Activated T-helper 17 cell treated with anti-CD3 and anti-CD28 coated beads, Interleukin-2, amount 50 U/mL, for 72 hours (primary cell): ENCODE data around the gene KCNJ6. TPM values are rescaled to one million over a fixed set of nuclear protein-coding genes. Genes with fewer than 3 reads are reported as not detected.
A peak's percentile ranks its signal among the peaks of the same experiment; 100 is the strongest.
"Not testable (repeated sequence)": the region's sequence is repeated elsewhere in the genome, so short reads cannot be mapped to it uniquely, and the experiment has no call there.

Experiments
- ATAC-seq: fragments of 150-1000 bp; cut with Tn5 transposase; replicated peaks from 2 replicates; pipeline ENCODE4 v1.10.0; 2021; ENCODE audit warnings: mild to moderate bottlenecking, moderate library complexity
- H3K27ac Mint-ChIP-seq: one replicate; pipeline ENCODE4 v1.8.0; 2022; ENCODE audit warnings: mixed read lengths
- H3K27me3 Mint-ChIP-seq: one replicate; pipeline ENCODE4 v1.8.0; 2022; ENCODE audit warnings: mixed read lengths
- H3K36me3 Mint-ChIP-seq: one replicate; pipeline ENCODE4 v1.8.0; 2022; ENCODE audit warnings: low read depth, mild to moderate bottlenecking, mixed read lengths
- H3K4me1 Mint-ChIP-seq: one replicate; pipeline ENCODE4 v1.8.0; 2022; ENCODE audit warnings: mixed read lengths
- H3K4me3 Mint-ChIP-seq: one replicate; pipeline ENCODE4 v1.8.0; 2022; ENCODE audit warnings: mild to moderate bottlenecking, mixed read lengths
- H3K9me3 Mint-ChIP-seq: one replicate; pipeline ENCODE4 v1.8.0; 2022; ENCODE audit warnings: mixed read lengths
- total RNA-seq, 2 donors: library from RNA; stranded (reverse); gene quantifications; one replicate each; pipeline ENCODE4 v1.2.3, GENCODE V29; 2022

KCNJ6 gene
- total RNA-seq, 2 donors from 2014 or later, result not detected

GRCh38 chr21:37748351-37748750 is 167.9 kb downstream of the KCNJ6 start:
- H3K27ac Mint-ChIP-seq, result no peak overlapping the region
- H3K27me3 Mint-ChIP-seq, result peaks cover 20% of the 10 kb centered on the region
- no peaks in the 10 kb centered on the region for H3K4me1 Mint-ChIP-seq
- no peak for ATAC-seq
- H3K36me3 Mint-ChIP-seq, result no peaks in the 10 kb centered on the region
- H3K4me3 Mint-ChIP-seq, result no peak overlapping the region
- H3K9me3 Mint-ChIP-seq, result no peaks in the 10 kb centered on the region

GRCh38 chr21:37746849-37747248 is 169.4 kb downstream of the KCNJ6 start:
- H3K36me3 Mint-ChIP-seq, result no peaks in the 10 kb centered on the region
- H3K4me1 Mint-ChIP-seq, result no peaks in the 10 kb centered on the region
- H3K27ac Mint-ChIP-seq, result no peak overlapping the region
- H3K9me3 Mint-ChIP-seq, result no peaks in the 10 kb centered on the region
- no peak for ATAC-seq
- H3K4me3 Mint-ChIP-seq, result no peak overlapping the region
- peaks cover 25% of the 10 kb centered on the region for H3K27me3 Mint-ChIP-seq

- H3K4me3 Mint-ChIP-seq, result no peak overlapping the region
- no peak overlapping the region for H3K27ac Mint-ChIP-seq
- no peaks in the 10 kb centered on the region for H3K36me3 Mint-ChIP-seq
- H3K4me1 Mint-ChIP-seq, result no peaks in the 10 kb centered on the region
- no peaks in the 10 kb centered on the region for H3K9me3 Mint-ChIP-seq
- peaks cover 33% of the 10 kb centered on the region for H3K27me3 Mint-ChIP-seq
- no peak for ATAC-seq
Observed at GRCh38 chr21:37744551-37744950, 171.7 kb downstream of the KCNJ6 start.

GRCh38 chr21:37742532-37742931 is 173.7 kb downstream of the KCNJ6 start:
- Mint-ChIP-seq H3K9me3 (no peaks in the 10 kb centered on the region), H3K27ac (no peak overlapping the region)

GRCh38 chr21:37742115-37742514 is 174.1 kb downstream of the KCNJ6 start:
- no peak for ATAC-seq
- H3K27me3 Mint-ChIP-seq, result peaks cover 27% of the 10 kb centered on the region
- no peaks in the 10 kb centered on the region for H3K4me1 Mint-ChIP-seq
- H3K4me3 Mint-ChIP-seq, result no peak overlapping the region
- H3K27ac Mint-ChIP-seq, result no peak overlapping the region
- H3K9me3 Mint-ChIP-seq, result no peaks in the 10 kb centered on the region
- H3K36me3 Mint-ChIP-seq, result no peaks in the 10 kb centered on the region

More at GRCh38 chr21:37742532-37742931, 173.7 kb downstream of the KCNJ6 start:
- Mint-ChIP-seq H3K27me3 (peaks cover 28% of the 10 kb centered on the region), H3K4me3 (no peak overlapping the region), H3K4me1 (no peaks in the 10 kb centered on the region), H3K36me3 (no peaks in the 10 kb centered on the region)
- ATAC-seq, result no peak

- Mint-ChIP-seq H3K27me3 (peaks cover 27% of the 10 kb centered on the region), H3K36me3 (no peaks in the 10 kb centered on the region), H3K27ac (no peak overlapping the region), H3K9me3 (no peaks in the 10 kb centered on the region), H3K4me1 (no peaks in the 10 kb centered on the region), H3K4me3 (no peak overlapping the region)
- no peak for ATAC-seq
Observed at GRCh38 chr21:37737996-37738395, 178.3 kb downstream of the KCNJ6 start.

- Mint-ChIP-seq H3K27ac (no peak overlapping the region), H3K9me3 (no peaks in the 10 kb centered on the region), H3K4me3 (no peak overlapping the region), H3K36me3 (no peaks in the 10 kb centered on the region), H3K27me3 (peaks cover 22% of the 10 kb centered on the region), H3K4me1 (no peaks in the 10 kb centered on the region)
- no peak for ATAC-seq
Observed at GRCh38 chr21:37737507-37737906, 178.8 kb downstream of the KCNJ6 start.

- H3K4me3 Mint-ChIP-seq, result no peak overlapping the region
- ATAC-seq, result no peak
Observed at GRCh38 chr21:37734846-37735245, 181.4 kb downstream of the KCNJ6 start.

GRCh38 chr21:37732927-37733326 is 183.3 kb downstream of the KCNJ6 start:
- H3K9me3 Mint-ChIP-seq, result no peaks in the 10 kb centered on the region
- H3K4me1 Mint-ChIP-seq, result no peaks in the 10 kb centered on the region
- ATAC-seq, result no peak
- H3K4me3 Mint-ChIP-seq, result no peak overlapping the region
- no peaks in the 10 kb centered on the region for H3K36me3 Mint-ChIP-seq
- H3K27me3 Mint-ChIP-seq, result peaks cover 26% of the 10 kb centered on the region
- no peak overlapping the region for H3K27ac Mint-ChIP-seq

More at GRCh38 chr21:37734846-37735245, 181.4 kb downstream of the KCNJ6 start:
- no peak overlapping the region for H3K27ac Mint-ChIP-seq
- H3K4me1 Mint-ChIP-seq, result no peaks in the 10 kb centered on the region
- H3K9me3 Mint-ChIP-seq, result no peaks in the 10 kb centered on the region
- H3K36me3 Mint-ChIP-seq, result no peaks in the 10 kb centered on the region
- H3K27me3 Mint-ChIP-seq, result peaks cover 20% of the 10 kb centered on the region

- no peak for ATAC-seq
- H3K27ac Mint-ChIP-seq, result no peak overlapping the region
- H3K4me3 Mint-ChIP-seq, result no peak overlapping the region
Observed at GRCh38 chr21:37724201-37724600, 192.1 kb downstream of the KCNJ6 start.

GRCh38 chr21:37717534-37717933 is 198.7 kb downstream of the KCNJ6 start:
- H3K9me3 Mint-ChIP-seq, result no peaks in the 10 kb centered on the region
- ATAC-seq, result no peak
- H3K4me3 Mint-ChIP-seq, result no peak overlapping the region
- H3K27ac Mint-ChIP-seq, result no peak overlapping the region
- peaks cover 33% of the 10 kb centered on the region for H3K27me3 Mint-ChIP-seq
- H3K36me3 Mint-ChIP-seq, result no peaks in the 10 kb centered on the region
- H3K4me1 Mint-ChIP-seq, result no peaks in the 10 kb centered on the region

More at GRCh38 chr21:37724201-37724600, 192.1 kb downstream of the KCNJ6 start:
- H3K36me3 Mint-ChIP-seq, result no peaks in the 10 kb centered on the region
- H3K9me3 Mint-ChIP-seq, result no peaks in the 10 kb centered on the region
- H3K4me1 Mint-ChIP-seq, result no peaks in the 10 kb centered on the region
- peaks cover 25% of the 10 kb centered on the region for H3K27me3 Mint-ChIP-seq

GRCh38 chr21:37712569-37712934 is 203.7 kb downstream of the KCNJ6 start:
- H3K36me3 Mint-ChIP-seq, ATAC-seq, H3K27ac Mint-ChIP-seq, H3K9me3 Mint-ChIP-seq, H3K4me3 Mint-ChIP-seq, H3K4me1 Mint-ChIP-seq: not testable (repeated sequence)
- H3K27me3 Mint-ChIP-seq, result peaks cover 37% of the 10 kb centered on the region

- peaks cover 33% of the 10 kb centered on the region for H3K27me3 Mint-ChIP-seq
- no peaks in the 10 kb centered on the region for H3K36me3 Mint-ChIP-seq
- H3K4me3 Mint-ChIP-seq, result no peak overlapping the region
- peak; percentile 61 for ATAC-seq
- H3K27ac Mint-ChIP-seq, result no peak overlapping the region
- H3K4me1 Mint-ChIP-seq, result no peaks in the 10 kb centered on the region
- no peaks in the 10 kb centered on the region for H3K9me3 Mint-ChIP-seq
Observed at GRCh38 chr21:37711836-37712568, 204.3 kb downstream of the KCNJ6 start.

- Mint-ChIP-seq H3K4me3 (no peak overlapping the region), H3K27ac (no peak overlapping the region), H3K27me3 (peaks cover 32% of the 10 kb centered on the region), H3K4me1 (no peaks in the 10 kb centered on the region), H3K9me3 (no peaks in the 10 kb centered on the region), H3K36me3 (no peaks in the 10 kb centered on the region)
- ATAC-seq, result no peak
Observed at GRCh38 chr21:37711286-37711829, 204.9 kb downstream of the KCNJ6 start.

GRCh38 chr21:37710546-37711285 is 205.5 kb downstream of the KCNJ6 start:
- Mint-ChIP-seq H3K4me1 (no peaks in the 10 kb centered on the region), H3K36me3 (no peaks in the 10 kb centered on the region), H3K4me3 (no peak overlapping the region), H3K27ac (no peak overlapping the region), H3K9me3 (no peaks in the 10 kb centered on the region), H3K27me3 (peaks cover 32% of the 10 kb centered on the region)
- no peak for ATAC-seq
